ENCODE results near the gene IGFBPL1.

GRCh38 chr9:38453835-38454234 lies 29.6 kb upstream of the IGFBPL1 start:
- no peak for TF ChIP-seq EZH2 (IDR thresholded peaks at IDR 0.05; ENCODE audit: low read depth)
- TF ChIP-seq, protein P1, sequence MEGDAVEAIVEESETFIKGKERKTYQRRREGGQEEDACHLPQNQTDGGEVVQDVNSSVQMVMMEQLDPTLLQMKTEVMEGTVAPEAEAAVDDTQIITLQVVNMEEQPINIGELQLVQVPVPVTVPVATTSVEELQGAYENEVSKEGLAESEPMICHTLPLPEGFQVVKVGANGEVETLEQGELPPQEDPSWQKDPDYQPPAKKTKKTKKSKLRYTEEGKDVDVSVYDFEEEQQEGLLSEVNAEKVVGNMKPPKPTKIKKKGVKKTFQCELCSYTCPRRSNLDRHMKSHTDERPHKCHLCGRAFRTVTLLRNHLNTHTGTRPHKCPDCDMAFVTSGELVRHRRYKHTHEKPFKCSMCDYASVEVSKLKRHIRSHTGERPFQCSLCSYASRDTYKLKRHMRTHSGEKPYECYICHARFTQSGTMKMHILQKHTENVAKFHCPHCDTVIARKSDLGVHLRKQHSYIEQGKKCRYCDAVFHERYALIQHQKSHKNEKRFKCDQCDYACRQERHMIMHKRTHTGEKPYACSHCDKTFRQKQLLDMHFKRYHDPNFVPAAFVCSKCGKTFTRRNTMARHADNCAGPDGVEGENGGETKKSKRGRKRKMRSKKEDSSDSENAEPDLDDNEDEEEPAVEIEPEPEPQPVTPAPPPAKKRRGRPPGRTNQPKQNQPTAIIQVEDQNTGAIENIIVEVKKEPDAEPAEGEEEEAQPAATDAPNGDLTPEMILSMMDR (conservative IDR thresholded peaks at IDR 0.05): no peak

All from PC-9 (cell line).